GM19438 (cell line): ENCODE results near the gene LEKR1.

Source experiments
- ATAC-seq: cut with Tn5 transposase; IDR thresholded peaks from one replicate; pipeline ENCODE4 v1.9.1; 2021; ENCODE audit warnings: low read depth; ENCODE audit not compliant: unreplicated experiment

Gene LEKR1

DNA sequence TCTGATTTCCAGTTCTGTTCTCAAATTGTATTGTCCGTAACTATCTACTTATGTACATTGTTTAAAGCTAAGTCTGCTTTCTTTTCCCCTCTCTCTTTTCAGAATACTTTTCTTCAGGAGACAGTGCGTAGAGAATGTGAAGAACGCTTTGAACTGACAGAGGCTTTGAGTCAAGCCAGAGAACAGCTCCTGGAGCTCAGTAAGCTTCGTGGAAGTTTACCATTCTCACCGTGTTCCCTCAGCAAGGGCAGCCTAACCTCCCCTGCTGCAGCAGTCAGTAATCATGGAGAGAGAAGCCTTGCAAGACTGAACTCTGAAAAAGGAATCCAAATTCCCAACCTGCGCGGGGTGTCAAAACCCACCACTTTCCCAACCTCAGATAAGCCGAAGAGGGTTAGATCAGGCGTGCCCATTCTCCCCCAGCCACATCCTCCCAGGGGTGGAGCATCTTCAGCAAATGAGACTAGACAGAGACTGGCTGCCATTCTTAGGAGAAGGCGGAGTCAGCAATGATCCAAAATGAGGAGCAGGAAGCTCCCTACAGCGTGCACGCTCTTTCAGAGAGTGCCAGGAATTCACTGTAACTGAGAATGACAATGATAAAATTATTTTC is 219.2 kb downstream of the LEKR1 start:
- ATAC-seq: no peak

DNA sequence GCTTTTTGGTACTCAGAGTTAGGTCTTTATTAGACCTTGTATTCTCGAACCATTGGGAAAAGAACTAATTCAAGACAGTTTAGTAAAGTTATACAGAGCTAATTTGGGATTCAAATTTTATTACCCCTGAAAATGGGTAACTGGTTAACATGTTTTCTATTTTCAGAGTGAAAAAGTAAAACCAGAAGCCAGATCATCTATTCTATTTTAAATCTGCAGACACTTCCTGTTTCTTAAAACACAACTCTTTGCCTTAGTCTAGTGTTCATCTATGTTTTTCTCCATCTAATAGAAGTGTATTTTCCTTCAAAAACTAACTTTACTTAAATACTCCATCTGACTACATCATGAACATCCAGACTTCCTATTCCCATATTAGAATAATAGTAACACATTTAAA is 220.4 kb downstream of the LEKR1 start:
- ATAC-seq: no peak

GRCh38 chr3:157051055-157051454 is 224.9 kb downstream of the LEKR1 start:
- no peak for ATAC-seq

GRCh38 chr3:157051591-157051990 is 225.4 kb downstream of the LEKR1 start:
- no peak for ATAC-seq

DNA sequence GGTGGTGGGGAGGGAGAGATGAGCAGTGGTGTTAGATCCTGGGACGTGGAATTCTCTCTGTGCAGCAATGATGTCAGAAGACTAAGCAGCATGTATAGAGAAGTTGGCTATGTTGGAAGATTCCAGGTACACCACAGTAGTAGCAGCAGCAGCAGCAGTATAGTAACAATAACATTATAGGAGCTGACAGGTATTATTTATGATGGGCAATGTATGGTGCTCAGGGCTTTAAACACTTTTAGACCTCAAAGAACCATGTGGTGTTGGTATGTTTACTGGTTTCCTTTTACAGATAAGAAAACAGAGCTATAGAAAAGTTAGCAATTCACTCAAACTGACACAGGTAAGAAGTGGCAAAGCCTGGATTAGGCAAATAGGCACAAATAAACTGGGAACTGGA is 229.9 kb downstream of the LEKR1 start:
- ATAC-seq: no peak

DNA sequence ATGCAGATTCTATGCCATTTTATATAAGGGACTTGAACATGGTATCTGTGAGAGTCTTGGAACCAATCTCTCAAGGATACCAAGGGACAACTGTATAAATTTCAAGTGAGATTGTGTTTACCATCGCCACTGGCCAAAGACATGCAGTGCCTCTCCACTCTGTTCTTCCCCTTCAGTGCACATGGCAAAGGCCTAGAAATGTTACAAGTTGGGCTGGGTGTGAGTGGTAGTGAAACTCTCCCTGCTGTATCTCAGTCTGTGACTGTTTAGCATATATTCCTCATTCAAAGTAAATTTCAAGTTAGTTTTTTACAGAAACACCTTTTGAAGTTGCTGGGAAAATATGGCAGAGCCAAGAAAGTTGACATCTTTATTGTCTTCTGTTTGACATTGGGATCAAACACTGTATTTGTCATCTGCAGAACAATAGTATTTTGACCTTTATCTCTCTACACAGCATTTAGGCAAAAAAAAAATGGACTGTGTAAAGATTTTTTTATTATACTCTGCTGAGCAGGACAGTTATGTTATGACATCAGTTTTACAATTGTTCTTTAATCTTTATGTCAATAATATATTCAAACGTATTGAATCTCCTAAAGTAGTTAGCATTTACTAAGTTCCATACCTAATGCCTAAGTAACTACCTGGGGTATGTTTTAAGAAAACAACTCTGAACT is 232.4 kb downstream of the LEKR1 start:
- ATAC-seq: no peak

GRCh38 chr3:157059181-157059580 is 233.0 kb downstream of the LEKR1 start:
- ATAC-seq: no peak

DNA sequence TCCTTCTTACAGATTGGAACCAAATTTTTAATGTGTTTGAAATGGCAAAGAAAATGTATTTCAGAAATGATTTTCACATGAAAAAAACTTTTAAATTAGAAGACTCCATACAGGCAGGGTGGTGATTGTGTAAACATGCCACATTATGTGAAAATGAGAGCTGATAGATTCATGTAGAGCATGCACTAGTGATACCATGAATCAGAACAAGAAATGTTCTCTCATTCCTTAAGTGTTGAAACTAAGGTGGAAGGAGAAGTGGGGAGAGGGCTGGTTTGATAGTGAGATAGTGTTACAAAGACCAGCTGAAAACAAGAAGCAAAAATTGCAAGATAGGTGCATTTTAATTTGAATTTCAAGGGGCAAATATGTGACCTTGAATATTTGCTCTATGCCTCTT is 233.5 kb downstream of the LEKR1 start:
- peak; percentile 59 for ATAC-seq

DNA sequence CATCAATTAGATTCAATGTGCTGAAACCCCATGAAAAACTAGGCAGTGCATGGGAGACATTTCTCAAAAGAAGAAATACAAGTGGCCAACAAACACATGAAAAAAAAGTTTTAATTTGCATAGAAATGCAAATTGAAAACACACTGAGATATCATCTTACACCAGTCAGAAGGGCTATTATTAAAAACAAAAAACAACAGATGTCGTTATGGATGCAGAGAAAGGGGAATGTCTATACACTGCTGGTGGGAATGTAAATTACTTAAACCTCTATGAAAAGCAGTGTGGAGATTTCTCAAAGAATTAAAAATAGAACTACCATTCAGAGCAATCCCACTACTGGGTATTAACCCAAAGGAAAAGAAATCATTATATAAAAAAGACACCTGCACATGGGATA is 235.1 kb downstream of the LEKR1 start:
- no peak for ATAC-seq

- ATAC-seq: no peak
Measured at GRCh38 chr3:157063469-157063868, 237.3 kb downstream of the LEKR1 start.

- ATAC-seq: peak; percentile 28
Measured at GRCh38 chr3:157063926-157064325, 237.8 kb downstream of the LEKR1 start.

- peak; percentile 78 for ATAC-seq
Measured at GRCh38 chr3:157064402-157064801, 238.2 kb downstream of the LEKR1 start.

GRCh38 chr3:157065201-157065600 is 239.0 kb downstream of the LEKR1 start:
- no peak for ATAC-seq

DNA sequence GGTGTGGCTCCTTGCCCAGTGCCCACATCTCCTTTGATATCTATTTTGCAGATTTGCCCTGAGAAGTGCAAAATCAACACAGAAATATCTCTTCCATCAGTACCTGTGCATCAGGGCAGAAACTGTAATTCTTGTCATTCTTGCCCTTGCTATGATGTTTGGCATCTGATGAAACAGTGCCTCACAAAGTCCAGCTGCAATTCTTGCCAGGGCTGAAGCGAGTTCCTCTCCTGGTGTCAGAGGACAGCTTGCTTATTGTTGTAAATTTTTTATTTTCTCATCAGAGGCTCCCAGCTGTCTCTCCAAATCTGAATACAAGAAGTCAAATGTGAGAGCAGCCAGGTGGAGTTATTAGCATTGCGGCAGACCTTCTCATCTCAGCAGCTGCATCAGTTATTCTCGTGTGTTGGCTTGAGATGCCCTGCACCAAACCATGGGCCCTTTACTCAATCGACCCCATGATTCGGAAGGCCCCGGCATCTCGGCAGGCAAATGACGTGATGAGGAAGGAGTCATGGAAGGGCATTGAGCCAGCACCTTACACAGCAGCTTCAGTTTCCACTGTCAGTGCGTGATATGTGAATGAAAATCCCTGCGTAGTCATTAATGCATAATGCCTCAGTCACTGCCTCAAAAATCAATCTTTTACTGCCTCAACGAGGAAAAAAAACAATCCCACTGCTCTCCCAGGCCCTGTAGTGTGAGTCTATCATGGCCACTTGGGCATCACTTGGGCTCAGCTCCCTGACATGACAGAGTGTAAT is 240.4 kb downstream of the LEKR1 start:
- ATAC-seq: no peak

- ATAC-seq: peak; percentile 38
Measured at GRCh38 chr3:157067114-157067513, 241.0 kb downstream of the LEKR1 start.

DNA sequence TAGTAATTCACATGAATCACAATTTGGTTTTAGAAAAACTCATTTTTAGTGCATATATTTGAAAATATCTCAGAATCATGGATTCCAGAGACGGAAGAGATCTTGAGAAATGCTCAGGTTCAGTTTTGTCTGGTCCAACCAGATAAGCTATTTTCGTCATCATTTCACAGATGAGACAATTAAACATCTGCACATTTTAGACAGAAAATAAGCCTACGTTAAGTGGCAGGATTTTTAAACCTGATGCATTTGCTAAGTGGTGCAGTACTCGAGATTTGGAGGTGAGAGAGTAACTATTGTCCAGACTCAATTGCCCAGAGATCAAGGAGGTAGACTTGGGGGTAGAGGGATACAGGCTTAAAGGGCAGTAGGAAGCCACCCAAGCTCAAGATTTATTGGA is 243.3 kb downstream of the LEKR1 start:
- ATAC-seq: no peak

- no peak for ATAC-seq
Measured at GRCh38 chr3:157069846-157070677, 243.9 kb downstream of the LEKR1 start.

GRCh38 chr3:157070678-157070999 is 244.5 kb downstream of the LEKR1 start:
- ATAC-seq: no peak

DNA sequence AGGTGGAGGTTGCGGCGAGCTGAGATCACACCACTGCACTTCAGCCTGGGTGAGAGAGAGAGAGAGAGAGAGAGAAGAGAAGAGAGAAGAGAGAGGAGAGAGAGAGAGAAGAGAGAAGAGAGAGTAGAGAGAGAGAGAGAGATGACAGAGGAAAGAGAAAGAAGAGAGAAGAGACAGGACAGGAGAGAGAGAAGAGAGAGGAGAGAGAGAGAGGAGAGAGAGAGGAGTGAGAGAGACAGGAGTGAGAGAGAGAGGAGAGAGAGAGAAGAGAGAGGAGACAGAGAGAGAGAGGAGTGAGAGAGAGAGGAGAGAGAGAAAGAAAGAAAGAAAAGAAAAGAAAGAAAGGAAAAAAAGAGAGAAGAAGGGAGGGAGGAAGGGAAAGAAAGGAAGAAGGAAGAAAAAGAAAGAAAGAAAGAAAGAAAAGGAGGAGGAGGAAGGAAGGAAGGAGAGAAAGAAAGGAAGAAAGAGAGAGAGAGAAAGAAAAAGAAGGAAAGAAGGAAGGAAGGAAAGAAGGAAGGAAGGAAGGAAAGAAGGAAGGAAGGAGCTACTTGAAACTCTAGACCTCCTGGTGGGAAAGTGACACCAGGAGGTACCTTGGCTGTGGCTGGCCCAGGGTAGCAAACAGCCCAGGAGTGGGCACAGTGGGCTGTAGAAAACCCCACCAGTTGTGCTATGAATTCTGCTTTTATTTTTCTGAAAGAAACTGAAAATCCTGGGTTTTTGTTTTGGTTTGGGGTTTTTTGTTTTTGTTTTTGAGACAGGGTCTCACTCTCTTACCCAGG is 245.8 kb downstream of the LEKR1 start:
- ATAC-seq: no peak

DNA sequence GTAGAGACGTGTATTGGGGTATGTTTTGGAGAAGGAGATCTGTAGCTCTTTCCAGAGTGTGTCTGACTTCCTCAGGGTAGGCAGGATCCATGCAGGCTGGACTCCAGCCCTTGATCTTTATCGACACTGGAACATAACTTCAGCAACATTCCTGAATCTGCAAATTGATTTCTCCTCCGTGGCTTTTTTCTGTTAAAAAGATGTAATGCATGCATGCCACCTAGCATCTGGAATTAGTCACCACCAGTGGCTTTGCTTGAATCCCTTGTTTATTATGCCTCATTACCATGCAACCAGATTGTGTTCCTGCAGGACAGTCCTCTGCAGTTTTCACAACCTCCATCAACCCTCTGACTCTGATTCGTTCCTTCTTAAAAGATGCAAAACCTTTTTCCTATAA is 247.7 kb downstream of the LEKR1 start:
- no peak for ATAC-seq
